K562 (cell line): Measurements from ENCODE around the gene CHRNA9.

Experiments
- ARHGAP35 ChIP-seq: fragments of 450-650 bp; IDR thresholded peaks from 2 replicates; pipeline ENCODE4 v1.6.1; 2018; ENCODE audit not compliant: partially characterized antibody
- CTCF ChIP-seq, 3 experiments: IDR thresholded peaks in 2 of 3; conservative IDR thresholded peaks in 1 of 3; 2 replicates each; pipeline ENCODE4 v1.5.1; 2011 to 2012; ENCODE audit warnings: low read length in 3 of 3, mild to moderate bottlenecking in 3 of 3, control low read depth in 2 of 3, improper control_type of control experiment in 1 of 3, inconsistent platforms in 1 of 3, low read depth in 1 of 3, mixed read lengths in 1 of 3, moderate library complexity in 1 of 3; ENCODE audit not compliant: insufficient read depth in 2 of 3
- EP300 ChIP-seq: IDR thresholded peaks from 2 replicates; pipeline ENCODE4 v1.6.1; 2012; ENCODE audit warnings: low read length, improper control_type of control experiment
- FOXA1 ChIP-seq: fragments of 450-650 bp; IDR thresholded peaks from 2 replicates; pipeline ENCODE4 v1.6.1; 2016; ENCODE audit warnings: mild to moderate bottlenecking, borderline replicate concordance
- MAFK ChIP-seq: IDR thresholded peaks from 2 replicates; pipeline ENCODE4 v1.6.1; 2011; ENCODE audit warnings: low read length, improper control_type of control experiment
- TRIM24 ChIP-seq, 2 experiments: fragments of 450-650 bp; IDR thresholded peaks; 2 replicates each; pipeline ENCODE4 v1.6.1; 2016

GRCh38 chr4:40306976-40307375 is 28.2 kb upstream of the CHRNA9 start:
- TF ChIP-seq EP300 (no peak), CTCF (IDR thresholded peaks at IDR 0.05 in 2 of 3, conservative IDR thresholded peaks at IDR 0.05 in 1 of 3; ENCODE audit: insufficient read depth in 2 of 3, low read depth in 1 of 3, low read length in 3 of 3) (no peak), TRIM24 (IDR thresholded peaks at IDR 0.05) (no peak), FOXA1 (no peak), MAFK (no peak), ARHGAP35 (no peak)
